Activated CD4-positive, alpha-beta T cell treated with anti-CD3 and anti-CD28 coated beads for 48 hours (primary cell): Measurements from ENCODE around the gene THADA.

Source experiments
- DNase-seq: peaks from one replicate; pipeline ENCODE4 v3.0.0-alpha.2; 2020

The THADA gene

GRCh38 chr2:43379494-43379893 lies 216.3 kb downstream of the THADA start:
- DNase-seq = no peak

- DNase-seq = no peak
Measured at GRCh38 chr2:43377327-43377726, 218.5 kb downstream of the THADA start.

GRCh38 chr2:43376523-43377198 lies 219.2 kb downstream of the THADA start:
- DNase-seq = no peak

GRCh38 chr2:43375746-43376522 lies 219.9 kb downstream of the THADA start:
- no peak for DNase-seq

DNA sequence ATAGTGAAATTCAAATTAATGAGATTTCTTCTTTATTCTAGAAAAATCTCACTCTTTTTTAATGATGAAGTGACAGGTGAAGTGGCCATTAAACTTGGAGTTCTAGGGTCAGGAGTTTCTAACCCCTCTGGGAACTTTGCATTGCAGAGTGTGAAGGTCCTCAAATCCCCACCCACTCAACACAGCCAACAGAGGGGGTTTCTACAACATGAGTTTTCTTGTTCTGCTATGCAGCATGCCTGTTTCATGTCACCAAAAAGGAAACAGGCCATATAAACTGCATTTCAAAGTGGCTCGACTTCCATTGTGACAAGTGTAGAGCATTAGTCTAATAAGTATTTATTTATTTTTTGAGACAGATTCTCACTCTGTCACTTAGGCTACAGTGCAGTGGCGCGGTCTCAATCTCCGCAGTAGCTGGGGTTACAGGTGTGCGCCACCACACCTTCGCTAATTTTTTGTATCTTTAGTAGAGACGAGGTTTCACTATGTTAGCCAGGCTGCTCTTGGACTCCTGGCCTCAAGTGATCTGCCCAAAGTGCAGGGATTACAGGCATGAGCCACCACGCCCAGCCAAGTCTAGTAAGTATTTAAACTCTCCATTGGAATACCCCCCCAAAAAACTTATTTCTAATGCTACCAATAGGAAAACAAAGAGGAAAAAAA lies 223.3 kb downstream of the THADA start:
- DNase-seq = no peak

DNA sequence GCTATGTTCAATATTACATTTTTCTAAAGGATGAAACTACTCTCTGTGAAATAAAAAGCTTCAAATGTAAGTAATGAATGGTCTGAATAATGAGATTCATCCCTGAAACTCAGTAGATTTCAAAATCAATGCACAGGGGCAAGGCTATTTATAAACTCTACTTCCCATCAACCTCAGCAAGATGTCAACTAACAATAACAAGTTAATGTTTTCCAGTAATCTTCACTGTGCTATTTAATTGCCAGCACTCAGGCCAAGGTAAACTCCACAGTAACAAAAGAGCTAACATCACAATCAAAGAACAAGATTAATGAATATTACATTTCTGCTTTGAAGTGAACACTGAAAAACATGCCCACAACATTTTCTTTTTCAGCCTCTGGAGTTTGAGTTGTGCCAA lies 225.1 kb downstream of the THADA start:
- no peak for DNase-seq

DNA sequence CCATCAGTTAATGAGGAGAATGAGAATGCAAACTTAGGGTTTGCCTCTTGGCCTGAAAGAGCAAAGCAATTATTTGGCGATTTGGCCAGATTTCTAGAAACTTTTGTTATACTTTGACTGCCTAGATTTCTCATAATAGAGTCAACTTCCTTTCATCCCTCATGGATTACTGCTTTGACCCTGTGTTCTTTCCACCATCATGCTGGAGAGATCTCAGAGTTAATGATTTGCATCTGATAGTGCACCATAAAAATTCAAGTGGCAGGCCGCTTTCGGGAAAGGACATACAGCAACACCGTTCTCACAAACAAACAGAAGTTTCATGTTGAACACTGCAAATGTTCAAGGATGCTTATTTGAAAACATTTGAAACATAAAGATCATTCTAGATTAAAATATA lies 225.7 kb downstream of the THADA start:
- no peak for DNase-seq

GRCh38 chr2:43368483-43369385 lies 227.1 kb downstream of the THADA start:
- no peak for DNase-seq

- no peak for DNase-seq
Measured at GRCh38 chr2:43367012-43367782, 228.6 kb downstream of the THADA start.

DNA sequence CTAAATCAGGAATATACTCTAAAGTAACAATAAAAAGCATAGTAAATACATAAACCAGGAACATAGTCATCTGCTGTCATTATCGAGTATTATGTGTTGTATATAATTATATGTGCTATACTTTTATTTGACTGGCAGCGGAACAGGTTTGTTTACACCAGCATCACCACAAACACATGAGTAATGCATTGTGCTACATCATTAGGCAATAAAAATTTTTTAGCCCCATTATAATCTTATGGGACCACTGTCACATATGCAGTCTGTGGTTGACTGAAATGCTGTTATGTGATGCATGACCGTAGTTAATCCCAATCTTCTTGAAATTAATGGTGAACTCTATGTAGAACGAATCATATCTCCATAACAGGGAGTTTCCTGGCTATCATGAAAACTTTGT lies 232.7 kb downstream of the THADA start:
- no peak for DNase-seq

GRCh38 chr2:43361286-43361685 lies 234.6 kb downstream of the THADA start:
- no peak for DNase-seq

- no peak for DNase-seq
Measured at GRCh38 chr2:43360137-43360536, 235.7 kb downstream of the THADA start.

DNA sequence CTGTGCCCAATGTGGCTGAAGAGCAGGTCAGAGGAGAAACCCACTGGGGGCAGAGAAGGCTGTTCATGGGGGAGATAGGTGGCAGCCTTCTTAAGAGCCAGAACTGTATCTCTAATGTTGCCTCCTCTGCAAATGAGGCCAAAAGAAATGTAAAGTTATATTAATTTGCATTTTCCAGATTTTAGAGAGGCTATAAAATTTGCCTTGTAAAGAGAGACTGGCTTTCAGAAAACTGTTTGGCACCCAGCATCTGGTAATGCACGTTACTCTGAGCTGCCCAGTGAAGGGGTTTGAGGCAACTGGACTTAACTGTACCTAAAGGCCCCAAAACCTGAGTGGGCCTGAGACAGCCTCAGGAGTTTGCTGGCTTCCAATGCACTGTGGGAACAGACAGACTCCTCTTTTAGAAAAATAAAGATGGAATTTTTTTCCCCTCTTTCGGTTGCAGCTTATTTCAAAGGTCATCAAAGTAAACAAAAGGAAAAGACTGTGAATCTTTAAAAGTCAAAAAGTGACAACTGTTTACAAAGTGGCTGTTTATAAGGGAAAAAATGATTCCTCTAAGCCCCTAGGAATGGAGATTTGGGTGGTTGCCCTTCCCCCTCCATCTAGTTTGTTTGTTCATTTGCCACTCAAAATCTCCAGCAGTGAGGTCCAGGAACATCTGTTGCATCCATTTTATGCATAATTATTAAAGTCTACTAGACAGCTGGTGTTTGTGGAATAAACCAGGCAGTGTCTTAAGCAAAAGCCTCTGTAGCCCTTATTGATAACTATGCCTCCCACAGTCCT lies 237.2 kb downstream of the THADA start:
- DNase-seq = no peak

GRCh38 chr2:43356774-43357173 lies 239.1 kb downstream of the THADA start:
- DNase-seq = no peak

DNA sequence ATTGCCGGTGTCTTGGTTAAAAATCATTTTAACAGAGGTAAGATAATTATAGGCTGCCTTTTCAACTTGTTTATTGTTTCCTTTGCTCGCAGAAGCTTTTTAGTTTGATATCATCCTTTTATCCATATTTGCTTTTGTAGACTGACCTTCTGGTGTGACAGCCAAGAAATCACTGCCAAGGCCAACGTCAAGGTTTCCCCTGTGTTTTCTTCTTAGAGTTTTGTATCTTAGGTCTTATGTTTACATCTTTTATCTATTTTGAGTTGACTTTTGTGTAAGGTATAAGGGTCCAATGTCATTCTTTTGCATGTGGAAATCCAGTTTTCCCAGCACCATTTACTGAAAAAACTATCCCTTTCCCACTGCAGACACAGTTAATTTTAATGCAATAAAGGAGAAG lies 240.4 kb downstream of the THADA start:
- no peak for DNase-seq

DNA sequence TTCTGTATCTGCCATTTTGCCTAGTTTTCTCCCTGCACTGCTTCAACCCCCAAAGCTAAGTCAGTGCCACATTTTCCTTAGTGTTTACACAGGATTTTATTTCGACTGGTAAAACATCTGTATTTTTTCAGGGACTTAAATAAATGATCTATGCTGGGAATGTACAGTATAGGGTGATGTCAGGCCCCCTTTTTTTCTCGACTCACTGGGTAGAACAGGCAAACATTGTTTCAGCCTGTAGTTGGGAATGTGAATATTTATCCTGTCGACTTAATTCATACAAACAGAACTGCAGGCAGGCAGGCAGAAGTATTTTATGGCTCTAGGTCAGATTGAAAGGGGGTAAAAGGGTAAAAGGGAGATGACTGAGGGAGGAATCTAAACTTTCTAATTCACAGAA lies 245.9 kb downstream of the THADA start:
- DNase-seq = no peak

DNA sequence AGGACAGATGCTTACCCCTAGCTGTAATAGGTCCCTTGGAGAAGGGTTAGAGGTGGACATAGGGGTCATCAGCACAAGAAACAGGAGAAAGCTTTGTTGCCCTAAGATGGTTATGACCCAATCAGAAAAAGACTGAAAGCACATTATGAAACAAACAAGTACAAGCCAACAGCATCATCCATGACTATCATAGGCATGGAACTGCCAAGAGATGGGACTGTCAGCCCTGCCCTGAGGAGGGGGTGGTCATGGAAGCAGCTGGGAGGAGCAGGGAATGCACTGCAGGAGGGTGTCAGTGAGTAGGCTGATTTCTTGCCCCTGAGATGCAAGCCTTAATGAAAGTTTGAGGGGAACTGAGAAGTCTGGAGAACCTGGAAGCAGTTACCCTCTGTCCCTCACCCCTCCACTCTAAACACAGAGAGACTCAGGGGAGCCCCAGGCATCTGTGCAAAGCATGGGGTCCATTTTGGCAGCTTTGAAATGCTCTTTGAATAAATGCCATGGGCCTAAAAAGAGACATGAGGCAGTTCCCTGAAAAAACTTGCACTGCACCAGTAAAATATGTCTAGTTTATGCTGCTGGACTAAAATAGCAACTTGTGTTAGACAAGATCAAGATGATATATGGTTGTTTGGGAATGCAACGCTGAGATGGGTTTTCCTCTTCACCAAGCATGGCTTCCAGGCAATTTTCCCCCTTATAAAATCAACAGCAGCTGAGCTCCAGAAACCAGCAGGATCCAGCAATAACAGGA lies 246.8 kb downstream of the THADA start:
- no peak for DNase-seq

GRCh38 chr2:43347746-43348145 lies 248.1 kb downstream of the THADA start:
- no peak for DNase-seq

GRCh38 chr2:43346602-43347567 lies 249.0 kb downstream of the THADA start:
- DNase-seq = no peak
